SIG-M5 treated with dmso at 0.1 percent for 504 hours (cell line): ENCODE results near the gene TANGO6.
"Not testable (repeated sequence)": the region's sequence is repeated elsewhere in the genome, so short reads cannot be mapped to it uniquely, and the experiment has no call there.

Source experiments
- DNase-seq: peaks from one replicate; lab custom pipeline; 2025; ENCODE audit not compliant: unreplicated experiment; lab: John Stamatoyannopoulos, UW

Gene TANGO6

DNA sequence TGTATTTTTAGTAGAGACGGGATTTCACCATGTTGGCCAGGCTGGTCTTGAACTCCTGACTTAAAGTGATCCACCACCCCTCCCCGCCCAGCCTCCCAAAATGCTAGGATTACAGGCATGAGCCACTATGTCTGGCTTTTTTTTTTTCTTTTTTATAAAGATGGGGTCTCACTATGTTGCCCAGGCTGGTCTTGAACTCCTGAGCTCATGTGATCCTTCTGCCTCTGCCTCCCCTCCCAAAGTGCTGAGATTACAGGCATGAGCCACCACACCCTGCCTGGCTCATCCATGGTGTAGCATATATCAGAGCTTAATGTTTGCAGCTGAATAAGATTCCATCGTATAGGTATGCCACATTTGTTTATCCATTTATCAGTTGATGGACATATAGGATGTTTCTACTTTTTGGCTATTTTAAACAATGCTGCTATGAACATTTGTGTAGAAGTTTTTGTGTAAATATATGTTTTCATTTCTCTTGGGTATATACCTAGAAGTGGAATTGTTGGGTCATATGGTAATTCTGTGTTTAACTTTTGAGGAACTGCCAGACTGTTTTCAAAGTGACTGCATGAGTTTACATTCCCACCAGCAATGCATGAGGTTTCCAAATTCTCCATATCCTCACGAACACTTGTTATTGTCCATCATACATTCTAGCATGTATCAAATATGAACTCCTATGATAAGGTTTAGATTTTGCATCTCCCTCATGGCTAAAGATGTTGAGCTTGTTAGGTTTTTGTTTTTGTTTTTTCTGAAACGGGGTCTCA lies 206.5 kb downstream of the TANGO6 start:
- DNase-seq = no peak

DNA sequence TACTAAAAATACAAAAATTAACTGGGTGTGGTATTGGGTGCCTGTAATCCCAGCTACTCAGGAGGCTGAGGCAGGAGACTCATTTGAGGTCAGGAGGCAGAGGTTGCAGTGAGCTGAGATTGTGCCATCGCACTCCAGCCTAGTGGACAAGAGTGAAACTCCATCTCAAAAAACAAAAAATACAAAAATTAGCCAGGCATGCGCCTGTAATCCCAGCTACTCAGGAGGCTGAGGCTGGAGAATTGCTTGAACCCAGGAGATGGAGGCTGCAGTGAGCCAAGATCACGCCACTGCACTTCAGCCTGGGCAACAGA lies 208.1 kb downstream of the TANGO6 start:
- not testable (repeated sequence) for DNase-seq

DNA sequence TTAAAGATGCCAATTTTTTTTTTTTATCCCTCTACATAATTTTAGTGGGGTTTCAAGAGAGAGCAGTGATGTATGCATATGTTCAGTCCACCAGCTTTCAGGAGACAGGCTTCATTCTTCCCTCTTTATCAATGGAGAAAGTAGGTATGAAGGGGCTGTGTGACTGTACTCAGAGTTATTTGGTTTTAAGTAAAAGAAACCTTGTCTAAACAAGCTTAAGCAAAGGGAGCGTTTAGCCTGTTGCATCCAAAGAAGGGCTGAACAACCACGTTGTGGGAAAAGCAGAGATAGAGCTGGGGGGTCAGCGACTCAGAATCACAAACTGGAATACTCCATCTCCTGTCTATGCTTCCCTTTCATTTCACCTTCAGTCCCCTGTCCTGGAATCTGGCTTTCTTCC lies 211.7 kb downstream of the TANGO6 start:
- DNase-seq = no peak

- DNase-seq = no peak
Measured at GRCh38 chr16:69055980-69056379, 212.6 kb downstream of the TANGO6 start.

DNA sequence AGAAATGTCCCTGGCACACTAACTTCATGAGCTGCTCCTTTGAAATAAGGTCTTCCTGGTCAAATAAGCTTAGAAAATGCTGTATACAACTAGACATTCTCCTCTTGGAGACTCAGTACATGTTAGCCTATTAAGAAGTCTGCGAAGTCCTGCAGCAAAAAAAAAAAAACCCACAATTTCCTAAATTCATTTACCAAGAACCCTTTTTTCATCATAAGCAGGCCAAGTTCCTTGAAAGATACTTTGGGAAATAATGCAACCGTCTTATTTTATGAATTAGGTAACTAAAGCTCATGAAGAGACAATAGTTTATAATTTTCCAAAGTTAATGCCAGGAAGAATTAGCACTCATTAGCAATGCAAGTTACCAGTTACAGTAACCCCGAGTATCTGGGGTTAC lies 213.1 kb downstream of the TANGO6 start:
- DNase-seq = no peak

GRCh38 chr16:69057400-69058378 lies 214.4 kb downstream of the TANGO6 start:
- DNase-seq = no peak

- not testable (repeated sequence) for DNase-seq
Measured at GRCh38 chr16:69063491-69063890, 220.2 kb downstream of the TANGO6 start.

DNA sequence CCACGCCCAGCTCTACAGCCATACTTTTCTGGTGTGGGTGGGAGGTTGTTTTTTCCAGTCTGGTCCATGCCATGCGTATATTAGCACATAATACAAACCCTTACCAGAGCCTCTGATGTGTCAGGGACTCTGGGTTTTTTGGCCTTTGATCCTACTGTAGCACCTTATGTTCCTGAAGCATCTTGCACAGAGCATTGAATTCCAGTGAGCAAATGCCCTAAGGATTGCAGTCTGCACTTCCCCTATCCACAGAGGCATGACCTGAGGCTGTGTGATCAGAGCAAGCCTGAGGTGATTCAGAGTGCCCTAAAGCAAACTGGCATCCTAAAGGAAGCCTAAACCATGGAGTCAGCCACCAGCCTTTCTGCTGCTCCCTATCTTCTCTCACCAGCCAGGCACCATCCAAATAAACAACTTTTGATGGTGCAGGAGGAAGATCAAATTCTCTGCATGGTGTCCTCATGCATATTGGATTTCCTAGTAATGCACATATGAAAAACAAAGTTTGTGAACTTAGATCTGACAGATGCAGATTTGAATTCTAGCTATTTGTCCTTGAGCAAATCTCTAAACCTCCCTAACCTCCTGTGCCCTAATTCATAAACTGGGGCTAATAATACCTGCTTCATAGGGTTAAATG lies 220.9 kb downstream of the TANGO6 start:
- DNase-seq = no peak

GRCh38 chr16:69064764-69065313 lies 221.5 kb downstream of the TANGO6 start:
- no peak for DNase-seq

GRCh38 chr16:69069504-69069903 lies 226.2 kb downstream of the TANGO6 start:
- DNase-seq = no peak

DNA sequence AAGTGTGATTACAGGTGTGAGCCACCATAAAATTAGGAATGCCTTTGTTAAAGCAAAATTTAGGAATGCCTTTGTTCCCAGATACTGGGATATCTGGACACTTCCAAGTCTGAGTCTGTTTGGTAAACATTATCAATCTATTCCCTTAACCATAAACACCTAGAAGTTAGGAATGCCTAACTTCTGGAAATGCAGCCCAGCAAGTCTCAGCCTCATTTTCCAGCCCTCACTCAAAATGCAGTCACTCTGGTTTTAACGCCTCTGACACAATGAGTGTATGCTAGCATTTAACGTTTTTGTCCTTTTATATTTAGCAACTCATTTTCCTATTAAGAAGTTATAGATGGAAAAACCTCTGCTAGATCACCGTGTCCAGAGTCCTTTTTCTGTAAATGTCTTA lies 227.7 kb downstream of the TANGO6 start:
- no peak for DNase-seq

GRCh38 chr16:69072640-69072974 lies 229.3 kb downstream of the TANGO6 start:
- DNase-seq = no peak

GRCh38 chr16:69073181-69073702 lies 229.9 kb downstream of the TANGO6 start:
- DNase-seq = no peak

DNA sequence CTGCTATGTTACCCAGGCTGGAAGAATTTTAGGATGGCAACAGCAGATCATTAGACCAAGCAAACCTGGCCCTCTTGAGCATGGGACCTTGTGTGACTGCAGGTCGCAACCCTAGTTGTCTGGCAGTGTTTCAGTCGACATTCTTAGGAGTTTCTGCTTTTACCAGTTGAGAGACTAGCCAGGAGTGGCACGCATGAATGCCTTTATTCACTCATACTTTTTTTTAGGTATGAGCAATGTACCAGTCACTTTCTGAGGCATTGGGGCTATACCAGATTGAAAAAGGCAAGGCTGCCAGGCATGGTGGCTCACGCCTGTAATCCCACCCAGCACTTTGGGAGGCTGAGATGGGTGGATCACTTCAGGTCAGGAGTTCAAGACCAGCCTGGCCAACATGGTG lies 233.9 kb downstream of the TANGO6 start:
- no peak for DNase-seq

GRCh38 chr16:69078073-69078472 lies 234.7 kb downstream of the TANGO6 start:
- no peak for DNase-seq

DNA sequence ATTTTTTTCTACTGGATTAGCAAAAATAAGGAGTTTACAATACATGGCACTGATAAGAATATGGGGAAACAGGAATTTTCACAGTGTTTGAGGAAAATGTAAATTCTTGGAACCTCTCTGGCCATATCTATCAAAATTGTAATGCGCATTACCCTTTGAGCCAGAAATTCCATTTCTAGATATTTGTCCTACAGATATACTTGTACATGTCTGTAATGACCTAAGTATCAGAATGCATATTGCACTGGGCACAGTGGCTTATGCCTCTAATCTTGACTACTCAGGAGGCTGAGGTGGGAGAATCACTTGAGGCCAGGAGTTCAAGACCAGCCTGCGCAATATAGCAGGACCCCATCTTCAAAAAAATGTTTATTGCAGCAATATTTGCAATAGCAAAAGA lies 236.4 kb downstream of the TANGO6 start:
- no peak for DNase-seq

GRCh38 chr16:69083306-69083941 lies 240.1 kb downstream of the TANGO6 start:
- DNase-seq = no peak

- DNase-seq = no peak
Measured at GRCh38 chr16:69084289-69084688, 241.0 kb downstream of the TANGO6 start.

- DNase-seq = no peak
Measured at GRCh38 chr16:69085032-69085695, 241.8 kb downstream of the TANGO6 start.

DNA sequence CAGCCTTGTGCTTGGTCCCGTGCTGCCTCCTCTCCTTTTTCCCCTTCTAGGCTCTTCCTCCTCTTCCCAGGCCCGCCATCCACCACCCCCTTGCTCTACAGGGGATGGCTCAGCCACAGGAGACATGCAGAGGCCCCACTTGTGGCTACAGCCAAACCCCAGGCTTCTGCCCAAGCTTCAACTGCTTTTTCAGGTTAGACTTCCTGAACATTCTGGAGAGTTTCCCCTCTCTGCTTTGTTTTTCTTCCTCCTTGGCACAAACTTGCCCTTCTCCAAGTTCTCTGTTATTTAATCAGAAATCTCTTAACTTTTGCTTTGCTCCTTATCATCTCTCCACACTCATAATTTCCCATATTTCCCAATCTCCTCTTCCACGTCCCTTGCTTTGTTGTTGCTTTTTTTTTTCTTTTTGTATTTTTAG lies 243.8 kb downstream of the TANGO6 start:
- no peak for DNase-seq
